Skeletal muscle tissue (tissue), 4 donors: ENCODE measurements around the gene NECAB2. TPM values are rescaled to one million over a fixed set of nuclear protein-coding genes. Genes with fewer than 3 reads are reported as not detected.
"Not testable (repeated sequence)": the region's sequence is repeated elsewhere in the genome, so short reads cannot be mapped to it uniquely, and the experiment has no call there.

Experiments used
- H3K27ac ChIP-seq: one replicate; pipeline ENCODE4 v1.7.0; 2013; ENCODE audit warnings: mild to moderate bottlenecking, low read depth, low read length, inconsistent platforms
- H3K27me3 ChIP-seq, 3 donors: one replicate each; pipeline ENCODE4 v1.7.0; 2013; ENCODE audit warnings: low read length in 3 of 3; ENCODE audit not compliant: control insufficient read depth in 3 of 3, insufficient read depth in 3 of 3
- H3K36me3 ChIP-seq, 3 donors: one replicate each; pipeline ENCODE4 v1.7.0; 2013; ENCODE audit warnings: low read length in 3 of 3; ENCODE audit not compliant: control insufficient read depth in 3 of 3, insufficient read depth in 3 of 3
- H3K4me1 ChIP-seq, 3 donors: one replicate each; pipeline ENCODE4 v1.7.0; 2013; ENCODE audit warnings: low read length in 3 of 3, mild to moderate bottlenecking in 3 of 3; ENCODE audit not compliant: control insufficient read depth in 3 of 3, insufficient read depth in 3 of 3
- H3K4me3 ChIP-seq, 3 donors: one replicate each; pipeline ENCODE4 v1.7.0; 2013; ENCODE audit warnings: low read length in 3 of 3
- H3K9ac ChIP-seq, 3 donors: one replicate each; pipeline ENCODE4 v1.7.0; 2013; ENCODE audit warnings: low read length in 3 of 3, mild to moderate bottlenecking in 3 of 3, moderate library complexity in 2 of 3, low read depth in 1 of 3
- H3K9me3 ChIP-seq, 3 donors: one replicate each; pipeline ENCODE4 v1.7.0; 2013; ENCODE audit warnings: low read length in 3 of 3; ENCODE audit not compliant: control insufficient read depth in 3 of 3
- total RNA-seq: library from RNA; depleted of rRNA; stranded (reverse); fragments of >200 nt; gene quantifications from one replicate; pipeline ENCODE4 v1.2.3, GENCODE V29; 2014
- donor health status: Osteomylitis.

NECAB2 gene
- total RNA-seq, 1 donor from 2014 or later: not detected

DNA sequence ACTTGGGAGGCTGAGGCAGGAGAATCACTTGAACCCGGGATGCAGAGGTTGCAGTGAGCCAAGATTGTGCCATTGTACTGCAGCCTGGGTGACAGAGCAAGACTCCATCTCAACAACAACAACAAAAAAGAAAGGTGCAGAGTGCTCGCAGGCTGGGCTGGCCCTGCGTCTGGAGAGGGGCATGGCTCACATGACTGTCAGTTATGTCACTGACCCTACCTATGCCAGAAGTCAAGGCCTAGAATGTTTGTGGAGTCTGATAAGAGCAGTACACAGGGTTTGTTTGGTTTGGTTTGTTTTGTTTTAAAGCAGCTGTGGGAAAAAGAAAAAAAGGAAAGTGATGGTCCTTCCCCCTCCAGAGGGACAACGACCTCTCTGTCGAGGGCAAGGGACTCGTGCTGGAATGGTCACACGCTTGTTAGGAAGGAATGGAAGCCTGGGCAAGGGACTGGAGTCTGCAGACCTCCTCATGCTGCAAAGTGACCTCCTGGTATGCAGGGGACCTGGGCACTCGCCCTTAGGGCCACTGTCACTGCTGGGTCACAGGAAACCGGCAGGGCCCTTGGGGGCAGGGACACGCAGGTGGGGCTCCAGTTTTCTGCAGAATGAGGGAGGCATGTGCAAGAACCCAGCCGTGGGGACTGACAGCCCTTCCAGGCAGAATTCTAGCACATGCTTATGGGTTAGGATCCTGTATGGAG, 25.1 kb upstream of the NECAB2 start:
- no peak overlapping the region for H3K4me3 ChIP-seq
- H3K9ac ChIP-seq: no peak overlapping the region
- peaks cover 5 to 13% (median 10%) of the 10 kb centered on the region in 3 donors for H3K27me3 ChIP-seq
- H3K27ac ChIP-seq: no peak overlapping the region
- no peaks in the 10 kb centered on the region for H3K9me3 ChIP-seq
- peaks cover 0 to 5% (median 0%) of the 10 kb centered on the region in 3 donors for H3K4me1 ChIP-seq
- H3K36me3 ChIP-seq: no peaks in the 10 kb centered on the region

DNA sequence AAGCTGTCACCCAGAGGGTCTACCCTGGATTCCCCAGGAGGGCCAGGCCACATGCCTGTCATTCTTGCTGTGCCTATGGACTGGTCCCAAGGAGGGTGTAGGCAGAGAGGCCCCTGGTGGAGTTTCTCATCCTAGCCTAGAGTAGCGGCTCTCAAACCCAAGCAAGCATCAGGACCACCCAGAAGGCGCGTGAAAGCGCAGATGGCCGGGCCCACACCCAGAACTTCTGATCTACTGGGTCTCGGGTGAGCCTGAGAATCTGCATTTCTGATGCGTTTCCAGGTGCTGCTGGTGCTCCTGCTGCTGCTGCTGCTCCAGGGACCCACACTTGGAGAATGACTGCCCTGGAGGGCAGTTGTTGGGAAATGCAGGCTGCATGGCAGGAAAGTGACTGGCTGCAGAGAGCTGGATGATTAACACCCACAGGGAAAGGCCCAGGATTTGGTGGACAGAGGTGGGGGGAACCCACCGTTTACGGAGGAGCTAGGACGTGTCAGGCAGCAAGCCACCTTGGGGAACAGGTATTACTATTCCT, 24.5 kb upstream of the NECAB2 start:
- Histone ChIP-seq H3K9me3 (no peaks in the 10 kb centered on the region), H3K27me3 (peaks cover 5 to 10% (median 10%) of the 10 kb centered on the region in 3 donors), H3K9ac (no peak overlapping the region), H3K4me3 (no peak overlapping the region), H3K36me3 (no peaks in the 10 kb centered on the region), H3K4me1 (peaks cover 0 to 5% (median 0%) of the 10 kb centered on the region in 3 donors), H3K27ac (no peak overlapping the region)

DNA sequence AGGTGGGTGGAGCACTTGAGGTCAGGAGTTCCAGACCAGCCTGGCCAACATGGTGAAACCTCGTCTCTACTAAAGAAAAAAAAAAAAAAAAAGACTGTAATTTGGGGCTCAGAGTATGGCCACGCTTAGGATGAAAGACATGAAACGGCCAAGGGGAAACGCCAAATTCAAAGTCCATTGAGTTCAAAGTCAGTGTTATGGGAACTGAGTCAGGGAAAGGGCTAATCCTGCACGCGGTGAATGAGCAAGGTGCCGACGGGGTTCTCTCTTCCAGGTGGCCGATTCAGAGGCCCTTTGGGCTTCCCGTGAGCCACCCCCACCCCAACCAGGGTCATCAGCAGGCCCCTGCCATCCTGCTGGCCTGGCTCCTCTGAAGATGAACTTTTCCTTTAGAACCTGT, 22.5 kb upstream of the NECAB2 start:
- Histone ChIP-seq H3K36me3 (no peaks in the 10 kb centered on the region), H3K9ac (no peak overlapping the region), H3K27ac (no peak overlapping the region), H3K4me1 (no peaks in the 10 kb centered on the region), H3K4me3 (no peak overlapping the region), H3K27me3 (peaks cover under 1 to 6% (median 5%) of the 10 kb centered on the region in 3 donors), H3K9me3 (no peaks in the 10 kb centered on the region)

DNA sequence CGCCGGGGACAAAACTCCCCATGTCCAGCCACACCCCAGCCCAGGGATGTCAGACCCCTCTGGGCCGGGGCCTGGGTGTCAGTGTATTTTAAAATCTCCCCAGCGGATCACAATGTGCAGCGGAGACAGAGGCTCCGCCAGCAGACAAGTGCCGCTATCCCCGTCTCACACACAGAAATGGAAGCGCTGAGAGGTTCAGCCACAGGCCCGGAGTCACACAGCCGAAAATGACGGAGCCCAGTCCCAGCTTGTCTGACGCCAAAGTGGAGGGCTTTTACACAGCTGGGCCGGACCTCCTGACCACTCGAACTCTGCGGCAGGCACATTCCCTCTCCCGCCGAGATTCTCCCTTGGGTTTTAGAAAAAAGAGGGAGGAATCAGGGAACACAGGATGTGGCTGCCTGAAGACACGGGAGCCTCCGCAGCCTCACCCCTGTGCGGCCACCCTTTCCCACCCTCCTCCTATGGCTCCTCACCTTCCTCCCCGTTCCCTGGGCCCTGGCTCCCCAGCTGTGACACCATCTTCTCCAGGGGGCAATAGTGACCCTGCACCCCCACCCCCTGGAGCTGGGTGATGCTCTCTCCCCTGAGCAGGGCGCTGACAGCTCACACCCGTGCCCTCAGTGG, 21.8 kb upstream of the NECAB2 start:
- Histone ChIP-seq H3K4me1 (no peaks in the 10 kb centered on the region), H3K36me3 (no peaks in the 10 kb centered on the region), H3K9ac (no peak overlapping the region), H3K4me3 (no peak overlapping the region), H3K27ac (no peak overlapping the region), H3K27me3 (peaks cover 0 to 6% (median 0%) of the 10 kb centered on the region in 3 donors), H3K9me3 (no peaks in the 10 kb centered on the region)

DNA sequence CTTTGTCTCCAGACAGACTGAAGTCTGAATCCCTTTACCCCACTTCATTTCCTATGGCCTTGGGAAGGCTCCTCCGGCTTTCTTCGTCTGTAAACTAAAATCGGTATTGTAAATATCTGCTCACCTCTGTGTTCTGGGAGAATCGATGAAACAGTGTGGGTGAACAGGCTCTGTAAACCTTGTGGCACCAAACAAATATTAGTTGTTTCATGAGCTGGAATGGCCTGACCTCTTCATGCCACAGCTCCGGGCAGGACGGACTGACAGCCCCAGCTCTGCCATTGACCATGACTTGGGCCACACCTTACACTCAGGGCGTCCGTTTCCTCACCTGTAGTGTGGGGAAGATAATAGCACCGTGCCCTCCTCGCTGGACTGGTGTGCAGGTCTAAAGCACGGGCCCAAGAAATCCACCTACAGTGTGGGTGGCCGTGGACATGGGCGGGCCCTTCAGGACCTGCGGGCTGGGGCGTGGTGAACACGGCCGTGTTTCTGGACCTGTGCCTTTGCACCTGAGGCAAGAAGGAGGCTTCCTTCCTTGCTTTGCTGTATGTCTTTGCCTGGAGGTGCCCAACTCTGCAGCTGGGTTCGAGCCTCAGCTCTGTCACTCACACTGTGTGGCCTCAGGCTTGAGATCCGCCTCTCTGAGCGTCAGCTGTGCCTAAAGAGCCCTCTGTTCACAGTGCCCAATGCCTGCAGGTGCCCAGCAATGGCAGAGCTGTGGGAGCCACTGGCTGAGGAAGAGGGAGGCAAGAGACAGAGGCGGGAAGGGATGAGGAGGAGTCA, 21.1 kb upstream of the NECAB2 start:
- Histone ChIP-seq H3K27ac (no peak overlapping the region), H3K4me3 (no peak overlapping the region), H3K9ac (no peak overlapping the region), H3K9me3 (no peaks in the 10 kb centered on the region), H3K4me1 (no peaks in the 10 kb centered on the region), H3K36me3 (no peaks in the 10 kb centered on the region), H3K27me3 (peaks cover 0 to under 1% (median 0%) of the 10 kb centered on the region in 3 donors)

DNA sequence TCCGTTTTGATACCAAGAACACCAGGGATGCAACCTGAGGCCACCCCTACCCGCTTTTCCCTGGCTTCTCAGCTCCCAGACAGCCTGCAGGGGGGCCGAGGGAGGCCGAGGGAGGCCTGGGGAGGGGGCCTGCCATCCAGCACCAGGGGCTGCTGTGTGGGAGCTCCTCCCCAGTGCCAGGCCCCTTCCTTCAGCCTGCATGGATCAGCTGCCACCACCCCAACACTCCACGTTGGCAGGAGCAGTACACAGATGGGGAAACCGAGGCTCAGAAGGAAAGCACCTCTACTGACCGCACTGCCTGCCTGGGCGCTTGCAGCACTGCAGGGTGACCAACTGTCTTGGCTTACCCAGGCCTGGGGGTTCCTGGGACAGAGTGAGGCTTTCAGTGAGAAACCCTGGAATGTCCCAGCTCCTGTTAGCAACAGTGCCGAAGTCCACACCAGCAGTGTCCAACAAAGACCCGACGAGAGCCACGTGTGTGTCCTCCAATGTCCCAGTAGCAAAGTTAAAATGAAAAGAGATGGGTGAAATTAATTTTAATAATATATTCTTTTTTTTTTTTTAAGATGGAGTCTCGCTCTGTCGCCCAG, 20.3 kb upstream of the NECAB2 start:
- H3K4me3 ChIP-seq: no peak overlapping the region
- H3K27me3 ChIP-seq: no peaks in the 10 kb centered on the region
- H3K9me3 ChIP-seq: no peaks in the 10 kb centered on the region
- H3K36me3 ChIP-seq: no peaks in the 10 kb centered on the region
- H3K9ac ChIP-seq: no peak overlapping the region
- peaks cover 5 to 6% (median 5%) of the 10 kb centered on the region in 3 donors for H3K4me1 ChIP-seq
- H3K27ac ChIP-seq: no peak overlapping the region

DNA sequence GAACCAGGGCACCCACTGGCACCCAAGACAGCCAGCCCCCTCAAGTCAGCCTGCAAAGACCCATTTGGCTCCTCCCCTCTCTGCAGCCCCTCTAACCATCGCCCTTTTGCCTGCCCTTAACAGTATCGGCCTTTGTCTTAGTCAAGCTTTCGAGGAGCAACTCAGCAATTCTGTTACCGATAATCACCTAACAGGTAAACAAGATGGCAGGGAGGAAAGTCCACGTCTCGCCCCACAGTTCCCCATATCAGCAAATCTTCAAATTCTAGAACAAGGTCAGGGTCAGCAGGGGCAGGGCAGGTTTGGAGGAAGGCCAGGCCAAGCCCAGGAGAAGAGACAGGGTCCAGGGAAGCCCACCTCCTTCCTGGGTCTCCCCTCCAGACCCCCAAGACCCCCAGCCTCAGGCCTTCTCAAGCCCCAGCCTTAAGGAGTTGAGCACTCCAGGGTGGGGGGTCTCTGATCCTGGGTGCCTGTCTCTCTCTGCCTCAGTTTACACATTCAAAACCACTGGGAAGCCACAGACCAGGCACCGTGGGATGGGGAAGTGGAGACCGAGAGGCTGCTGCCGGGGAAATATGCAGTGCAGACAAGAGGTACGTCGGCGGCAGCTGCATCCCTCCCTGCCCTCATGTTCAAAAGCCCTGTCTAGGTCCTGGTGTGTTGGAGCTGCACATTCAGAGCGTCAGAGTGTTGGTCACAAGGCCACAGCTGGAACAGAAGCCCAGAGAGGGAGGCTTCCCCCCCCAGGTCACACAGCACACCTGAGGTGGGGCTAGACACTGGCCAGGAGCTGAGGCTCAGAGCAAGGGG, 18.9 kb upstream of the NECAB2 start:
- no peak overlapping the region for H3K4me3 ChIP-seq
- no peaks in the 10 kb centered on the region for H3K36me3 ChIP-seq
- peaks cover 15 to 18% (median 17%) of the 10 kb centered on the region in 3 donors for H3K4me1 ChIP-seq
- no peaks in the 10 kb centered on the region for H3K27me3 ChIP-seq
- no peaks in the 10 kb centered on the region for H3K9me3 ChIP-seq
- H3K9ac ChIP-seq: no peak overlapping the region
- no peak overlapping the region for H3K27ac ChIP-seq

DNA sequence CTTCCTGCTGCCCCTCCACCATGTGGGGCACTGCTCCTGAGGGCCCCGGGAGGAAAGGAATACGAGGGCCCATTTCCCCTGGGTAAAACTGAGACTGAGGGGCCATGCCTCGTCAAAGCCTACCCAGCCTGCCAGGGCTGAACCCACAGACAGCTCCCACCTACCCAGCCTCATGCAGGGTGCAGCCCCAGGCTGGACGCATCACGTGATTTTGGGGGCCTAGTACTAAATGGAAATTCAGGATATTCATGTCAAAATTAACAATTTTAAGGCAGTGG, 18.4 kb upstream of the NECAB2 start:
- no peaks in the 10 kb centered on the region for H3K27me3 ChIP-seq
- H3K9ac ChIP-seq: no peak overlapping the region
- no peak overlapping the region for H3K27ac ChIP-seq
- H3K9me3 ChIP-seq: no peaks in the 10 kb centered on the region
- no peak overlapping the region for H3K4me3 ChIP-seq
- no peaks in the 10 kb centered on the region for H3K36me3 ChIP-seq
- H3K4me1 ChIP-seq: peaks cover 20 to 24% (median 22%) of the 10 kb centered on the region in 3 donors

DNA sequence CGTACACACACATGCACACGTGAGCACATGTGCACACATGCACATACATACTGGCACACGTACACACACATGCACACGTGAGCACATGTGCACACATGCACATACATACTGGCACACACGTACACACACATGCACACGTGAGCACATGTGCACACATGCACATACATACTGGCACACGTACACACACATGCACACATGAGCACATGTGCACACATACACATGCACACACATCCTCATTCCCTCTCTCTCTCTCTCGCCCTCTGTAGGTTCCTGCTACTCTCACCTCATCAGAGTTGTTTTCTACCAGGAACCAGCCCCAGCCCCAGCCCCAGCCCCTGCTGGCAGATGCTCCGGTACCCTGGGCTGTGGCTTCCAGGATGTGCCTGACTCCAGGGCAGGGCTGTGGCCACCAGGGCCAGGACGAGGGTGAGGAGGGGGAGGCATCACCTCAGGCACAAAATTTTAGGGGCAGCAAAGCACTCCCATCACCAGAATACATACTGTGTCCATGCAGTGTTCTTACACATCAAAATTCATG, 17.1 kb upstream of the NECAB2 start:
- not testable (repeated sequence) for H3K27me3 ChIP-seq, H3K36me3 ChIP-seq, H3K9ac ChIP-seq, H3K27ac ChIP-seq, H3K9me3 ChIP-seq, H3K4me3 ChIP-seq
- peaks cover 33 to 36% (median 33%) of the 10 kb centered on the region in 3 donors for H3K4me1 ChIP-seq
